Fibroblast of lung (primary cell): ENCODE measurements around the gene JAK1. TPM values are rescaled to one million over a fixed set of nuclear protein-coding genes. Genes with fewer than 3 reads are reported as not detected.

ENCODE experiments used
- DNase-seq, 2 donors: peaks; one replicate each; pipeline versions ENCODE4 v3.0.0 to v3.0.0-alpha.2; 2010; ENCODE audit warnings: low read depth in 2 of 2
- H2AFZ ChIP-seq: 2 replicates; pipeline ENCODE4 v1.5.1; 2012; ENCODE audit warnings: low read length, control low read depth, inconsistent platforms
- H3K27ac ChIP-seq: 2 replicates; pipeline ENCODE4 v1.5.1; 2011; ENCODE audit warnings: low read length, control low read depth; ENCODE audit not compliant: insufficient read depth
- H3K27me3 ChIP-seq: 2 replicates; pipeline ENCODE4 v1.5.1; 2011; ENCODE audit warnings: mild to moderate bottlenecking, low read length; ENCODE audit not compliant: control insufficient read depth, insufficient read depth
- H3K36me3 ChIP-seq: 2 replicates; pipeline ENCODE4 v1.5.1; 2011; ENCODE audit warnings: low read length; ENCODE audit not compliant: control insufficient read depth, insufficient read depth
- H3K4me1 ChIP-seq: 2 replicates; pipeline ENCODE4 v1.5.1; 2011; ENCODE audit warnings: low read length; ENCODE audit not compliant: control insufficient read depth, insufficient read depth; ENCODE audit errors: extremely low read depth
- H3K4me2 ChIP-seq: 2 replicates; pipeline ENCODE4 v1.5.1; 2011; ENCODE audit warnings: low read length, control low read depth; ENCODE audit not compliant: insufficient read depth; ENCODE audit errors: extremely low read depth
- H3K4me3 ChIP-seq, 4 experiments: fragments of 200-600 bp in 1 of 4; sonication (generic) in 1 of 4; replicated peaks in 1 of 4; 2 replicates each; pipeline ENCODE4 v1.5.1; 2011 to 2016; ENCODE audit warnings: low read length in 4 of 4, low read depth in 3 of 4, mild to moderate bottlenecking in 3 of 4, control low read depth in 2 of 4, inconsistent platforms in 1 of 4, mixed read lengths in 1 of 4; ENCODE audit not compliant: insufficient read depth in 1 of 4; ENCODE audit errors: control extremely low read depth in 1 of 4
- H3K79me2 ChIP-seq: 2 replicates; pipeline ENCODE4 v1.5.1; 2012; ENCODE audit warnings: mild to moderate bottlenecking, low read length, inconsistent platforms; ENCODE audit not compliant: control insufficient read depth, insufficient read depth
- H3K9ac ChIP-seq: 2 replicates; pipeline ENCODE4 v1.5.1; 2011; ENCODE audit warnings: mild to moderate bottlenecking, low read length, control low read depth; ENCODE audit not compliant: insufficient read depth
- H3K9me3 ChIP-seq: 2 replicates; pipeline ENCODE4 v1.5.1; 2012; ENCODE audit warnings: low read depth, low read length; ENCODE audit not compliant: control insufficient read depth, insufficient read depth
- H4K20me1 ChIP-seq: 2 replicates; pipeline ENCODE4 v1.5.1; 2011; ENCODE audit warnings: low read length; ENCODE audit not compliant: control insufficient read depth, insufficient read depth; ENCODE audit errors: extremely low read depth
- EZH2 ChIP-seq: IDR thresholded peaks from 2 replicates; pipeline ENCODE4 v1.5.1; 2012; ENCODE audit warnings: low read length, control low read depth, mild to moderate bottlenecking; ENCODE audit errors: missing control alignments
- polyA plus RNA-seq, 2 donors: library from polyadenylated mRNA; depleted of rRNA in 1 of 2; stranded (reverse) in 1 of 2; unstranded in 1 of 2; fragments of >200 nt; gene quantifications; 2 replicates each; pipeline ENCODE4 v1.2.1, GENCODE V29; 2011 to 2012; ENCODE audit warnings: missing spikeins in 1 of 2
- total RNA-seq: library from RNA; depleted of rRNA; stranded (reverse); fragments of >200 nt; gene quantifications from 2 replicates; pipeline ENCODE4 v1.2.1, GENCODE V29; 2014
- TF ChIP-seq, protein P1 (sequence below), 2 donors: IDR thresholded peaks in 1 of 2; conservative IDR thresholded peaks in 1 of 2; 1 replicate in 1 of 2; 2 replicates in 1 of 2; pipeline ENCODE4 v1.5.1; 2011 to 2012; ENCODE audit warnings: low read length in 2 of 2, control low read depth in 1 of 2, inconsistent platforms in 1 of 2, low read depth in 1 of 2, mild to moderate bottlenecking in 1 of 2

JAK1 gene
- total and polyA plus RNA-seq, 2 donors (not counting 1 experiment from before 2014, with no cell fraction given) = 144 to 152 TPM

DNA sequence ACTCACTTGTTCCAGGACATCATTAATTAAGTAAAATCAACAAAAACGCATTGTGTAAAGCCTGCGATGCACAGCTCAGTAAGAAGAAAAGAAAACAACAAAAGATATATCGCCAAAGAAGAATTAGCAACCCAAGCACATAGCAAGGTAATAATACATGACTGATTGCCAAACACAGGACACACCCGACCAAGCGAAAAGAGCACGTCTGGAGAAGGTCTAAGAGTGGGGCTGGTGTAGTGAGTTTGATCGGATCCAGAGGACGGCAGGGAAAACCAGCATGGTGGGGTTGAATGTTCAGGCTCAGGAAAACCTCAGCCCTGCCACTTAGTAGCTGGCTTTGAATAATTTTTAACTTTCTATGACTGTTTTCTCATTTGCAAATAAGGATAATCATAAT is 69.8 kb downstream of the JAK1 start:
- no peak overlapping the region for H3K4me3 ChIP-seq
- no peak overlapping the region for H2AFZ ChIP-seq
- H3K27ac ChIP-seq = no peak overlapping the region
- TF ChIP-seq, protein P1, sequence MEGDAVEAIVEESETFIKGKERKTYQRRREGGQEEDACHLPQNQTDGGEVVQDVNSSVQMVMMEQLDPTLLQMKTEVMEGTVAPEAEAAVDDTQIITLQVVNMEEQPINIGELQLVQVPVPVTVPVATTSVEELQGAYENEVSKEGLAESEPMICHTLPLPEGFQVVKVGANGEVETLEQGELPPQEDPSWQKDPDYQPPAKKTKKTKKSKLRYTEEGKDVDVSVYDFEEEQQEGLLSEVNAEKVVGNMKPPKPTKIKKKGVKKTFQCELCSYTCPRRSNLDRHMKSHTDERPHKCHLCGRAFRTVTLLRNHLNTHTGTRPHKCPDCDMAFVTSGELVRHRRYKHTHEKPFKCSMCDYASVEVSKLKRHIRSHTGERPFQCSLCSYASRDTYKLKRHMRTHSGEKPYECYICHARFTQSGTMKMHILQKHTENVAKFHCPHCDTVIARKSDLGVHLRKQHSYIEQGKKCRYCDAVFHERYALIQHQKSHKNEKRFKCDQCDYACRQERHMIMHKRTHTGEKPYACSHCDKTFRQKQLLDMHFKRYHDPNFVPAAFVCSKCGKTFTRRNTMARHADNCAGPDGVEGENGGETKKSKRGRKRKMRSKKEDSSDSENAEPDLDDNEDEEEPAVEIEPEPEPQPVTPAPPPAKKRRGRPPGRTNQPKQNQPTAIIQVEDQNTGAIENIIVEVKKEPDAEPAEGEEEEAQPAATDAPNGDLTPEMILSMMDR (conservative IDR thresholded peaks at IDR 0.05 in 1 of 2, IDR thresholded peaks at IDR 0.05 in 1 of 2; ENCODE audit: low read depth in 1 of 2, low read length in 2 of 2) = no peak
- no peak for TF ChIP-seq EZH2
- peaks cover 4% of the 10 kb centered on the region for H4K20me1 ChIP-seq
- H3K27me3 ChIP-seq = no peaks in the 10 kb centered on the region
- H3K36me3 ChIP-seq = no peaks in the 10 kb centered on the region
- no peak for DNase-seq
- H3K4me2 ChIP-seq = no peak overlapping the region
- peaks cover 13% of the 10 kb centered on the region for H3K4me1 ChIP-seq
- peaks cover 45% of the 10 kb centered on the region for H3K79me2 ChIP-seq
- H3K9ac ChIP-seq = no peak overlapping the region
- H3K9me3 ChIP-seq = no peaks in the 10 kb centered on the region

DNA sequence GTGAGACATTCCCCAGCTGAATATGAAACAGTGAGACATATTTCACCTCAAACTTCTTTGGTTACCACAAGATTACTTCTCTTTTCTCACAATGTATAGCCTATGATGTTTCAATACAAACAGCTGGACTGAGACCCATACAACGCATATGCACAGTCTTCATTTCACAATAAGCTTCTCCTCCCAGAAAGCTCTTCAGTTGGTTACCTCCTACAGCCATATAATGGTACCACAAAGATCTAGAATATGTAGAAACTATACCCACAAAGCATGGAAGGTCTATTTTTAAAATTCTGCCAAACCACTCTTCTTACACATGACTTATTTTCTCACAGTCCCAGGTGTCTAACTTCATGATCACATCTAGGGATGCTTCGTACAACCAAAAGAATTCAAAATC is 70.8 kb downstream of the JAK1 start:
- DNase-seq = peak in 1 of 2 donors; percentile 50
- peaks cover 4% of the 10 kb centered on the region for H4K20me1 ChIP-seq
- H3K36me3 ChIP-seq = no peaks in the 10 kb centered on the region
- H3K4me2 ChIP-seq = no peak overlapping the region
- H2AFZ ChIP-seq = no peak overlapping the region
- H3K9ac ChIP-seq = no peak overlapping the region
- no peak overlapping the region for H3K27ac ChIP-seq
- TF ChIP-seq, protein P1 (conservative IDR thresholded peaks at IDR 0.05 in 1 of 2, IDR thresholded peaks at IDR 0.05 in 1 of 2; ENCODE audit: low read depth in 1 of 2, low read length in 2 of 2) = no peak
- no peak for TF ChIP-seq EZH2
- no peaks in the 10 kb centered on the region for H3K27me3 ChIP-seq
- H3K4me3 ChIP-seq = no peak overlapping the region
- H3K4me1 ChIP-seq = peaks cover 13% of the 10 kb centered on the region
- peaks cover 43% of the 10 kb centered on the region for H3K79me2 ChIP-seq
- H3K9me3 ChIP-seq = no peaks in the 10 kb centered on the region

DNA sequence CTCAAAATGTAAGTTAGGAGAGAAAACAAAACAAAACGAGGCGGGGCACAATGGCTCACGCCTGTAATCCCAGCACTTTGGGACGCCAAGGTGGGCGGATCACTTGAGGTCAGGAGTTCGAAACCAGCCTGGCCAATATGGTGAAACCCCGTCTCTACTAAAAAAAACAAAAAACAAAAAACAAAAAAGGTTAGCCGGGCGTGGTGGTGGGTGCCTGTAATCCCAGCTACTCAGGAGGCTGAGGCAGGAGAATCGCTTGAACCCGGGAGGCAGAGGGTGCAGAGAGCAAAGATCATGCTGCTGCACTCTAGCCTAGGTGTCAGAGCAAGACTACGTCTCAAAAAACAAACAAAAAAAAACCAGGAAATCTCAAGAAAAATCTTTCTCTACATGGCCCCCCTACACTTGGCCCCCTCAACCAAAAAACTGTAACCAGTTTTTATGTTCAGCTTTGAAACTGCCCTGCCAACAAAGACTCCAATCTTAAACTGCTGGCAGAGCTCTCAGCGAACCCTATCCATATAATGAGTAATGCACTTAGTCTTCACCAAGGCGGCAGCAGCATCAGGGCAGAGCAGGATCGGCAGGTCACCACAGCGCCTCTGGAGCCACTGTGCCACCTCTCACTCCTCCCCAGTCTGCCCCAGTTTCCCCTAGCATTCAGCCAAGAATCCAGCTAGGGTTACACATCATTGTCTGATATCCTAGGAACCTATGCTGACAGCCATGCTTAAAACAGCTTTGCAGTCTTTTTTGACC is 71.7 kb downstream of the JAK1 start:
- Histone ChIP-seq H3K4me2 (no peak overlapping the region), H2AFZ (no peak overlapping the region), H3K27me3 (no peaks in the 10 kb centered on the region), H3K36me3 (no peaks in the 10 kb centered on the region), H3K27ac (no peak overlapping the region), H3K4me3 (no peak overlapping the region), H3K79me2 (peaks cover 44% of the 10 kb centered on the region), H3K9me3 (no peaks in the 10 kb centered on the region), H3K4me1 (peaks cover 13% of the 10 kb centered on the region), H3K9ac (no peak overlapping the region), H4K20me1 (peaks cover 2% of the 10 kb centered on the region)
- peak in 1 of 2 donors; percentile 29 for DNase-seq
- no peak for TF ChIP-seq EZH2
- TF ChIP-seq, protein P1 (conservative IDR thresholded peaks at IDR 0.05 in 1 of 2, IDR thresholded peaks at IDR 0.05 in 1 of 2; ENCODE audit: low read depth in 1 of 2, low read length in 2 of 2) = no peak
